SIG-M5 (cell line): ENCODE data around the gene VANGL2.

Source experiments
- DNase-seq: peaks from one replicate; lab custom pipeline; 2025; lab: John Stamatoyannopoulos, UW

The VANGL2 gene

GRCh38 chr1:160460214-160460642 lies 59.9 kb downstream of the VANGL2 start:
- no peak for DNase-seq

GRCh38 chr1:160460683-160461287 lies 60.4 kb downstream of the VANGL2 start:
- no peak for DNase-seq

DNA sequence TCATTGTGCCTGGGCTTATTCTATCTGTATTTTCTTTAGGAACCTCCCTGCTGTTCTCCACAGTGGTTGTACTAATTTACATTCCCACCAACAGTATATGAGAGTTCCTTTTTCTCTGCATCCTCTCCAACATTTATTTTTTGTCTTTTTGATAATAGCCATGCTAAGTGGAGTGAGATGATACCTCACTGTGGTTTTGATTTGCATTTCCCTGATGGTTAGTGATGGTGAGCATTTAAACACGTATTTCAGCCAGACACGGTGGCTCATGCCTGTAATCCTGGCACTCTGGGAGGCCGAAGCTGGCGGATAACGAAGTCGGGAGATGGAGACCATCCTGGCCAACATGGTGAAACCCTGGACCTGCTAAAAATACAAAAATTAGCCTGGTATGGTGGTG lies 64.8 kb downstream of the VANGL2 start:
- DNase-seq, result no peak

- no peak for DNase-seq
Observed at GRCh38 chr1:160466961-160467360, 66.6 kb downstream of the VANGL2 start.

GRCh38 chr1:160467576-160467975 lies 67.2 kb downstream of the VANGL2 start:
- no peak for DNase-seq

DNA sequence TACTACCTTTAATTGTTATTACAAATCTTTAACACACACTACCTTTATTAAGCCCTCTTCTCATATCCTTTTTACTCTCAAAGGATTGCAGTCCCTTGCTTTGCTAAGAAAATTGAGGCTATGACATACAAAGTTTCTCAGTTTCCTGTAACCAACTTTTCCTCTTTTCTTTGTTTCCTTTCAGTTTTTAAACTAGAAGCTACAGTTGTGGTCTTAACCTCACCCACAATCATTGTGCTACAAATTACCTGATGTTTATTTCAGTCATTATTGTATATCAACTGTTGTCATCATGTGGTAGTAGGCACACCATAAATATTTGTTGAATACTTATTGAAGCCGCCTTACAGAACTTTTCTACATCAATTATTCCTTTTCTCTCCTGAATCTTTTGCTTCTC lies 70.9 kb downstream of the VANGL2 start:
- no peak for DNase-seq

DNA sequence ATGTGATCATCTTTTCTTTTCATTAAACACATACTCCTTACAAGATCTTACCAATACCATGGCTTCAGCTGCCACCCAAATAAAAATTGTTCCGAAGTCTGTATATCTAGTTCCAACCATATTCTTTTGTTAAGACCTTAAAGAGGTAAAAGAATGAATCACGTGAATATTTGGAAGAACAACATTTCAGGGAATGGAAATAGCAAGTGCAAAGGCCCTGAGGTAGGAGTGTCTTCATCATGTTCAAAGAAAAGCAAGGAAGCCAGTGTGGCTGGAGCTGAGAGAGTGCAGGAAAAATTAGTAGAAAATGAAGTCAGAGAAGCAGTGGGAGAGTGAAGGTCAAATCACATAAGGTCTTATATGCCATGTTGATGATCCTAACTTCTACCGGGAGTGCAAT lies 71.7 kb downstream of the VANGL2 start:
- DNase-seq, result no peak

DNA sequence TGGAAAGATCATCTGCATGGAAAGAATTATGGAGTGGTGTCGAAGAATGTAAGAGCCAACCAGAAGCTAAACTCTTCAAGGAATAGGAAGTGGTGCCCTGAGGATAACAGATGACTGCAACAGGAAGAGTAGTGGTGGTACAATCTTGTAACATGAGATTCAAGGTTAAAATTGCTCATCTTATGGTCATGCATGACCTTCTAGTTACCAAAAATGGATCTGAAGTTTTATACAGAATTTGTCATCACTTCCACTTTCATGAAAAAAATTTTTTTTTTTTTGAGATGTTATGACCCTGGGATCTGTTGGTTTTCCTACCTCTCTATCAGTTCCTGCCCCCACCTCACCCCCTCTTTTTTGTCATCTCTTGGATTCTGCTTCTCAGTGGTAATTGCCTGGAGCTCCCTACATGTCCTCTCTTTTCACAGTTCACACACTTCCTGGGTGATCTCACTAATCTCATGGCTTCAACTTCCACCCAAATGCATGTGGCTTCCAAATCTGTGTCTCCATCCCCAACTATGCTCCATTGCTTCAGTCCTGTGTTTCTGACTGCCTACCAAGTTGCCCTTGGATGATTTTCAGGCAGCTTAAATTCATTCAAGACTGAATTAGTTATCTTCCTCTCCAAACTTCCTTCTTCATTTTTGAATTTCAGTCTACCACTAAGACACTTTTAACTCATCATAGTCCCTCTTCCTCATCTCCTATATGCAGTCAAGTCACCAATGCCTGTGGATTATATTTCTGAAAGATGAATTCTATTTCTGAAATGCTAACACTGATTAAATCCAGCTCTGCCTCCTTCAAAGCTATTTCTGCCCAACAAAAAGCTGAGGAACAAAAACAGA lies 74.3 kb downstream of the VANGL2 start:
- DNase-seq, result no peak
